HG03039 (cell line): ENCODE measurements around the gene UBAP1.
"Not testable (repeated sequence)": the region's sequence is repeated elsewhere in the genome, so short reads cannot be mapped to it uniquely, and the experiment has no call there.

ENCODE experiments used
- ATAC-seq: cut with Tn5 transposase; IDR thresholded peaks from one replicate; pipeline ENCODE4 v1.9.1; 2021; ENCODE audit warnings: mild to moderate bottlenecking, moderate library complexity; ENCODE audit not compliant: unreplicated experiment

UBAP1 gene

DNA sequence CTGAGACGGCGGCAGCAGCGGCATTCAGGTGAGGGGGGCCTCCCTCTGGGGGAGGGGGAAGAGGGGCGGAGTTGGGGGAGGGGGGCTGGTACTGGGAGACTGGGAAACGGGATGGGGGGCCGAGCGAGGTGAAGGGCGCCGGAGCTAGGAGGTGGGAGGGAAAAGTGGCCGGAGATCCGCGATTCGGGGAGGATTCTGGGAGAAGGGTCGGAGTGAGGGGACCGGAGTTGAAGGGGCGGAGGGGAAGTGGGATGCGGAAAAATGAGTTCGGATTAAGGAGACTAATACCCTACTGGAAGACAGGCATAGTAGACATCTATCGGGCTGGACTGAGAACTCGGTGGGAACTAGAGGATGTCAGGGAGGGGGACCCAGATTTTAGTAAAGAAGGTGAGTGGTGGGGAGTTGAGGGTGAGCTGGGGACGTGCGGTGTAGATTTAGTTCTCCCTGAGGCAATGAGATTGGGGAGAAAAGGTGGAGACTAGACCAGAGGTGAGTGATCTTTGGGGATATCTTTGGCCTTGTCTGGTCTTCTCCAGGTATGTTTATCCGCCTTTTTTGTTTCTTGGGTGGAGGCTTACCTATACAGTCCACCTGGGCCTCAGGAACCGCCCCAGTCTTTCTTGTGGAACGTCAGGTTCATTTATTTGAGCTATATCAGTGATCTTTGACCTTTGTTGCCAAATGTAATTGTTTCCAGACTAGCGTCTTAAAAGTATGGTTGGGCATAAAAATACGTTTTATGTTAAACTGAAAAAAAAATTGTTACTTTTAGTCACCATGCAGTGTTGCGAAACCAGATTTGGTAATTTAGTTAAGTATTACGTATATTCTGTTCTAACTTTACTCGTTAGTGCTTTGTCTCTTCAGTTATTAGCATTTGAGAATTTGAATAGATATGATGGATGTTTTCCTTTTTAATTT is 632 bp downstream of the UBAP1 start:
- ATAC-seq: no peak

DNA sequence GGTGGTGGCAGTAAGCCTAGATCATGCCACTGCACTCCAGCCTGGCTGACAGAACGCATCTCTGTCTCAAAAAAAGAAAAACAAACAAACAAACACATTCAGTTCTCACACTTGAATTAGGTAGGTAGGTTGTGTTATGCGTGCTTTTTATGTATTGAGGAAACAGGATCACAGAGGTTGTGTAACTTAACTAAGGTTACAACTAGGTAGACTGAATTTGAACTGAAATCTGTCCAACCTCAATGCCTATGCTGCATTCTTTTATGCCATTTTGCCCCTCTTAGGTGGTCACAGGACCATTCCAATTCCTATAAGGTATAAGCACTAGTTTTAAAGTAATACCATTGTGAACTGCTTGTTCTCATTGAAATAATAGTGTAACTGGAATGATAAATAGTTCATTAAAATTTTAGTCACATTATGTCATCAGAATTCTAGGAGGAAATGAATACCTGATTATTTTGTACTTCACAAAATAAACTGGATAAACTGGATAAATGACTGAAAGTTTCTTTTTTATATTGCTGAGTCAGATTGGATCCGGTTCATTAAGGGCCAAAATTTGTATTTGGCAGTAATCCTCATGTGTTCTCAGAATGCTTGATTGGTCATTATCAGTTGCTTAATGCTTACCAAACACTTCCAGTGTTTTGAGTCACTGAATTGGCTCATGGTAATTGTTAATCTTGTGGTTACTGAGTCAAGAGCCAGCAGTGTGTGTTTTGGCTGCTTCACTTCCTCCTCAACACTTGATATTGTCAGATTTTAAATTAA is 7.1 kb downstream of the UBAP1 start:
- ATAC-seq: no peak

DNA sequence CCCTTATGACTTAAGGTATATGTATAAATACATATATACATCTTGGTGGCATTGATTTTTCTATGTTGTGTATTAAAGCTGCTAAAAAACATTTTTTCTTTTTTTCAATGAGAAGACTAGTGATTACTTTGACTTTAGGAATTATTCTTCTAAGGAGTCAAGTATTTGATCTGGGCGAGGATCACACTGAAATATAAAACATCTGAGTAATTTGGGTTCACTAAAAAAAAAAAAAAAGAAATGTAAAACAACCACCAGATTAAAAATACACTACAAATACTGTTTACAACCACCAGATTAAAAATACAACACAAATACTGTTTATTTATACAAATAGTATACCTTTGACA is 9.0 kb downstream of the UBAP1 start:
- no peak for ATAC-seq

DNA sequence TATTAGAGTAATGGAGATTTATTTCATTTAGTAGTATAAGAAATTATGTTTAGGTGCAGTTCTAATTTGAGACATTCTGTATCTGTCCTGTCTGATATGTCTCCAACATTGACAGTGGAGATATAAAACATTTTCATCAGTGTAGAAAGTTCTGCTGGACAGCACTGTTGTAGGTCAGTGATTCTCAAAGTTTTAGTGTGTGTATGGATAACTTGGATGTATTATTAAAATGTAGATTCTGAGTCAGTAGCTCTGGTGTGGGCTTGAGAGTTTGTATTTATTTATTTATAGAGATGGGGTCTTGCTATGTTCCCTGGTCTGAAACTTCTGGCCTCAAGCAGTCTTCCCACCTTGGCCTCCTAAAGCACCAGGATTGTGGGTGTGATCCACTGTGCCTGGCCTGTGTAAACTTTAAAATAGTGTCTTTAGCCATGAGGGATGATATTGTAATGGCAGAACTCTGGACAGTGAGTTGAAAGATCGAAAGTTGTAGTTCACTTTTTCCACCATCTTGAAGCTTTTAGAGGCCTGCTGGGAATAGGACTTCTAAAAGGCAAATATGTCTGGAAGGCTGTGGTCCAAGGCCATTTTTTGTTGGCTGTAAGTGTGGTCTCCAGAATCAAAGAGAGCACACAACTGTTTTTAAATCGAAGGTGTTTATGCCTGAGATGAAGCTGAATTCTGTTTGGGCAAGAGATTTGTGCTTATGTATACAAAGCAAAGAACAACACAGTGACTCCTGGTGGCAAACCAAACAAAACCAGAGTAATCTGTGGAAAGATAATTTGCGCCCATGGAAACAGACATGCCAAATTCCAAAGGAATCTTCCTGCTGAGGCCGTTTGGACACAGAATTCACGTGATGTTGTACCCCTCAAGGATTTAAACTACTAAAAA is 12.4 kb downstream of the UBAP1 start:
- ATAC-seq: no peak

DNA sequence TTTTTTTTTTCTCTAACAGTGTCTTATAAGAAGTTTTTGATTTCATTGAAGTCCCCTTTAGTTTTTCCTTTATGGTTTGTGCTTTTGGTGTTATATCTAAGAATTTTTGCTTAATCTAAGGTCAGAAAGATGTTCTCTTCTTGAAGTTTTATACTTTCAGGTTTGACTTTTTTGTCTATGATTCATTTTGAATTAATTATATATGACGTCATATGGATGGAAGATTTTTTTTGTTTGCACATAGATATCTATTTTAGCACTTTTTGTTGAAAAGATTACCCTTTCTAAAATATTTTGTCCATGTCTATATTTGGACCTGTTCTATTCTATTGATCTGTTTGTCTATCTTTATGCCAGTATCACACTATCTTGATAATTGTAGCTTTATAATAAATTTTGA is 16.3 kb downstream of the UBAP1 start:
- no peak for ATAC-seq

DNA sequence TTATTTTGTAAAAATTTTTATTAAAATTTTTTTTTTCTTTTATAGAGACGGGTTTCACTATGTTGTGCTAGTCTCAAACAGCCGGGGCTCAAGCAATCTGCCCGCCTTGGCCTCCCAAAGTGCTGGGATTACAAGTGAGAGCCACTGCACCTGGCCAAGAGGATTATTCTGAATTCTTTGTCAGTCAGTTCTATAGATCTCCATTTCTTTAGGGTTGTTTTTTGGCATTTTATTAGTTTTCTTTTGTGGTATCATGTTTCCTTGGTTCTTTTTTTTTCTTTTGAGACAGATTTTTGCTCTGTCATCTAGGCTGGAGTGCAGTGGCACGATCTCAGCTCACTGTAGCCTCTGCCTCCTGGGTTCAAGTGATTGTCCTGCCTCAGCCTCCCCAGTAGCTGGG is 18.4 kb downstream of the UBAP1 start:
- not testable (repeated sequence) for ATAC-seq

DNA sequence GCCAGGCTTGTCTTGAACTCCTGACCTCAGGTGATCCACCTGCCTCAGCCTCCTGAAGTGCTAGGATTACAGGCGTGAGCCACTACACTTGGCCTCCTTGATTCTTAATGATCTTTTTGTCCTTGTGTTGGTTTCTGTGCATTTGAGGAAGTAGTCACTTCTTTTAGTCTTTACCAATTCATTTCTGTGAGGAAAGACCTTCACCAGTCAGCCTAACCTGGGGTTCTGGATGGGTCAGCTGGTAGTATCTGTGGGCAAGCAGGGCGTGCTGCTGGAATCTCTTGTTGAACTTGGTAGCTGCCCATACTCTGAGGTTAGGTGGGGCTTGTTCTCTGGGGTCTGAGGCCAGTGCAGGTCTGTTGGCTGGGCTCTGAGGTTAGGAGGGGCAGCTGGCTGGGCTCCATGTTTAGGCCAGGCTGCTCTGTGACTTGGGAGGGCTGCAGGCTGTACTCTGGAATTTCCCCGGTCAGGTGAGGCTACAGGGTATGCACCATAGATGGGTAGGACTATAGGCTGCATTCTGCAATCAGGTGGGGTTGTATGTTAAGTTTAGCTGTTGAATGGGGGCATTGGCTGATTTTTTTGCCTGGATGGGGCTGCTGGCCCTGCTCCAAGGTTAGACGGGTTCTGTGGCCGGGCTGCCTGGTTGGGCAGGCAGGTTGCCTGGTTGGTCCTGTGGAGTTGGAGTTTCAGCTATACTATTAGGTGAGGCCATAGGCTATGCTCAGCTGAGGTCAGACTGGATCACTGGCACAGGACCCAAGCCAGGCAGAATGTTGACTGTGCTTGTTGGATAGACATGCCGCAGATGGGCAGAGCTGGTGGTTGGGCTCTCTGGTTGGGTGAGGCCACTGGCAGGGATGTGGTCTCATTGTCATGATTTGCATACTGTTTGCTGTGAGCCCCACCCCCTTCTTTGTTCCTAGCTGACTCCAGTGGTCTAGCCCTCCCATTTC is 19.2 kb downstream of the UBAP1 start:
- no peak for ATAC-seq

DNA sequence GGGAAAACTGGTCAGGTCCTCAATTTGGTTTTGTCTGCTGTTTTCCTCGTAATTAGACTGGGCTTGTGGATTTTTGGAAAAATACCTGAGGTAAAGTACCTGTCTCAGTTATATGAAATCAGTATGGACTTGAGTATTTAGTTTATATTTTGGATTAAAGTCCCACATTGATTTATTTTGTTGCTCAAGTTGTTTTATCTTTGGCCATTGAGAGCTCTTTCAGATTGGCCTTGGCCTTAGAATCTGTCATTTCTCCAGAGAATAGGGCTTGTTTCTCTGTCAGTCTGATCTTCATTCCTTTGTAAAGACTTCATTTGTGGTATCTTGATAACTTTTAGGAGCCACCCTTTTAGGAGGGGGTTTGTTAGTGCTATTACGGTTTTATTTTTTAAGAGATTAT is 21.2 kb downstream of the UBAP1 start:
- ATAC-seq: no peak

DNA sequence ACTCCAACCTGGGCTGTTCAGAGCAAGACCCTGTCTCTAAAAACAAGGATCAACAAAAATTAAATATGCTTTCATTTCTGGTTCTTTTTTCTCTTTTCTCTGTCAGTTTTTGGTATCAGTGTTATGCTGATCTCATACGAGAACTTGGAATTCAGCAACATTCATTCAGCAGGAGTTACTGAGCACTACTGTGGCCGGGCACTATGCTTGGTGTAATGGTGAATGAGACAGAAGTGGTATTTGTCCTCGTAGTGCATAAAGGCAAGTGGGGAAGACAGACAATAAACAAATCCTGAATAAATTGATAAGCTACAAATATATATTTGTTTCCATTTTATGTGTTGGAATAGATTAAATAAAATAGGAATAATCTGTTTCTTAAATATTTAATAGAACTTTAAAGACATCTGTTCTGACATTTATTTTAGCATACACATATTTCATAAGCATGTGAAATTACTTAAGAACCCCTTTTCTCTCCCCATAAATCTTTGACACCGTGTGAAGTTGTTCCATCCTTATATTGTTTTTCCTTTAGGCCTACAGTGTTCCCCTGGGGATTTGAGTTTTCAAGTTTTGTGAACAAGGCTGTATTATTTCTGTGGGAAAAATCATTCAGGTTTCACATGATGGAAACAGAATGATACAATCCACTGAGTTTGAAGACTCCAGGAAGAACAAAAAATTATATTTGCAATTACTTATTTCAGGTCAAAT is 24.6 kb downstream of the UBAP1 start:
- no peak for ATAC-seq

DNA sequence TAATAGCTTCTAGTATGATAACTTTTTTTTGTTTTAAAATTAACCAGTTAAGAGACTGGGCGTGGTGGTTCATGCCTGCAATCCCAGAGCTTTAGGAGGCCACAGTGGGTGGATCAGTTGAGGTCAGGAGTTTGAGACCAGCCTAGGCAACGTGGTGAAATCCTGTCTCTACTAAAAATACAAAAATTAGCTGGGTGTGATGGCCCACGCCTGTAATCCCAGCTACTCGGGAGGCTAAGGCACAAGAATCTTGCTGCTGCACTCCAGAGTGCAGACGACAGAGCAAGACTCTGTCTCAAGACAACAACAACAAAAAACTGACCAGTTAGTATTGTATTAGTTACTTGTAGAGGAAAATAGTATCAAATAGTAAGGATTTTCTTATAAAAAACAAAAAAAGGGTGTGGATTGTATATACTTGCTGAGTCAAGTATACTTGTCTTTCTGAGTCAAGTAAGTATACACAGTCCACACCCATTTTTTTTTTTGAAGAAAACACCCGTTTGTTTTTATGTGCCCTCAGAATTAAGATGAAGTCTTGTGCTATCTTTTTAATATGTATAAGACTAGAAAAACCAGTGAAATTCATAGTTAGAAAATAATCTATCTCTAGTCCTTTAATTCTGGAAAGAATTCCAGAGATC is 25.3 kb downstream of the UBAP1 start:
- no peak for ATAC-seq

DNA sequence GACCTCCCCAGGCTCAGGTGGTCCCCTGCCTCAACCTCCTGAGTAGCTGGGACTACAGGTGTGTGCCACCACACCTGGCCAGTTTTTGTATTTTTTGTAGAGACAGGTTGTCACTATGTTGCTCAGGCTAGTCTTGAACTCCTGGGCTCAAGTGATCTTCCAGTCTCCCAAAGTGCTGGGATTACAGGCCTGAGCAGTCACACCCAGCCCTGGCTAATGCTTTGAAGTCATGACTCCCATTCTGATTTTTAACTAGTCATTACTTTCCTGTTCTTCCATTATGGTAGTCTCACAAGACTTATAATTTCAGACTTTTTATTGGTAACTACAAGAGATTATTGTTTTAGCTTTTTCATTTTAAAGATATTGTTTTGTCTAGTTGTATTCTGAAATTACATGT is 26.3 kb downstream of the UBAP1 start:
- ATAC-seq: no peak

DNA sequence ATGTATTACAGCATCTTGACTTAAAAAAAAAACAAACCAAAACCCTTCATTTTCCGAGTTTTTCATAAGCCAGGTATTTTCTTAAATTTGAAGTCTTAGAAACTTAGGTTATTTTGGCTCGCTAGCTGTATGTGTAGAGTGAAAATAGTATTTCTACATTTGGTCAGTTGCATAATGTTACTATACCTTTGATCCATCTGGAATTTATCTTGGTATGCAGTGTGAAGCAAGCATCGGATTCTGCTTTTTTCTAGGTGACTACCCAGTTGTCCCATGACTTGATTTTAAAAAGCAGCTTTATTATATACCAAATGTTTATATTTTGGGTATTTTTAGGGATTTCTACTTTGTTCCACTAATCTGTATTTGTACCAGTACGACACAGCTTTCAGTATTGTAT is 27.7 kb downstream of the UBAP1 start:
- no peak for ATAC-seq

DNA sequence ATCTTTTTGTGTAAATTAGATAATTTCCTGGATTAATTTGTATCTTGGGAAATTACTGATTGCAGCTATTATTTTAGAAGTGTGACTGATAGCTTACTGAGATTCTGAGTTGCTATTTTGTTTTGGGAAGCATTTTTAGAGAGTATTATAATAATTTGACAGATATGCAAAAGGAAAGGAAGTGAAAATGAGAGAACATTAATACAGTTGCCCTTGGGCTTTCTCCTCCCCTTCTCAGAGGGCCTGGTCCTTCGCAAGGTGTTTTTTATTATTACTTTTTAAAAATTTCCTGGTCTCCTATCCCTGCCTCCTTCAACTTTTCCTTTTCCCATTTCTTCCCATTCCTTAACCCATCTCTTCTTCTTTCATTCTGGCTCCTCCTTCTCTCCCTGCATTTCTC is 32.6 kb downstream of the UBAP1 start:
- ATAC-seq: no peak

DNA sequence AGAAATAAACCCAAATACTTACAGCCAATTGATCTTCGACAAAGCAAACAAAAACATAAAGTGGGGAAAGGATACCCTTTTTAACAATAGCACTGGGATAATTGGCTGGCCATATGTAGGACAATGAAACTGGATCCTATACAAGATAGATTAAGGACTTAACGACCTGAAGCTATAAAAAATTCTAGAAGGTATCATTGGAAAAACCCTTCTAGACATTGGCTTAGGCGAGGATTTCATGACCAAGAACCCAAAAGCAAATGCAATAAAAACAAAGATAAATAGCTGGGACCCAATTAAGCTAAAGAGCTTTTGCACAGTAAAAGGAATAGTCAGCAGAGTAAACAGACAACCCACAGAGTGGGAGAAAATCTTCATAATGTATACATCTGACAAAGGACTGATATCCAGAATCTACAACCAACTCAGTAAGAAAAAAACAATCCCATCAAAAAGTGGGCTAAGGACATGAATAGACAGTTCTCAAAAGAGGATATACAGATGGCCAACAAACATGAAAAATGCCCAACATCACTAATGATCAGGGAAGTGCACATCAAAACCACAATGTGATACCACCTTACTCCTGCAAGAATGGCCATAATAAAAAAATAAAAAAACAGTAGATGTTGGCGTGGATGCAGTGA is 35.6 kb downstream of the UBAP1 start:
- not testable (repeated sequence) for ATAC-seq

DNA sequence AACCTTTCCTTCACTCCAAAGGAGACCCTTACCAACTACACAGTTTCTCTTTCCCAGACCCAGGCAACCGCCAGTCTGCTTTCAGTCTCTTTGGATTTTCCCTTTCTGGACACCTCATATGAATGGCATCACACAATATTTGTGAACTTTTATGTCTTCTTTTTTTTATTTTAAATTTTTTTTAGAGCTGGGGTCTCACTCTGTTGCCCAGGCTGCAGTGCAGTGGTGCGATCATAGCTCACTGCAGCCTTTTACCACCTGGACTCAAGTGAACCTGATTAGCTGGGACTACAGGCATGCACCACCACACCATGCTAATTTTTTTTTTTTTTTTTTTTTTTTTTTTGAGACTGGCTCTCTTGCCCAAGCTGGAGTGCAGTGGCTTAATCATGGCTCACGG is 37.5 kb downstream of the UBAP1 start:
- no peak for ATAC-seq

DNA sequence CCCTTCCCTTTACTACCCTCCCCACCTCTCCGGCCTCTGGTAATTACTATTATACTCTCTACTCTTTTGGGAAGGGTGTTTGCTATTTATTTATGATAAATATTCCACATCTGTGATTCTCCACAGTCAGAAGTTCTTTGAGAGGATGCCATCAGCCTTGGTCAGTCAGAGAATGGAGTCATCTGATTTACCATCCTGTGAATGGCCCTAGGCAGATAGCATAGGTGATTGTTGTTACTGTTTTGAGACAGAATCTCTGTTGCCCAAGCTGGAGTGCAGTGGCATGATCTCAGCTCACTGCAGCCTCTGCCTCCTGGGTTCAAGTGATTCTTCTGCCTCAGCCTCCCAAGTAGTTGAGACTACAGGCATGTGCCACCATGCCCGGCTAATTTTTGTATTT is 38.2 kb downstream of the UBAP1 start:
- not testable (repeated sequence) for ATAC-seq

DNA sequence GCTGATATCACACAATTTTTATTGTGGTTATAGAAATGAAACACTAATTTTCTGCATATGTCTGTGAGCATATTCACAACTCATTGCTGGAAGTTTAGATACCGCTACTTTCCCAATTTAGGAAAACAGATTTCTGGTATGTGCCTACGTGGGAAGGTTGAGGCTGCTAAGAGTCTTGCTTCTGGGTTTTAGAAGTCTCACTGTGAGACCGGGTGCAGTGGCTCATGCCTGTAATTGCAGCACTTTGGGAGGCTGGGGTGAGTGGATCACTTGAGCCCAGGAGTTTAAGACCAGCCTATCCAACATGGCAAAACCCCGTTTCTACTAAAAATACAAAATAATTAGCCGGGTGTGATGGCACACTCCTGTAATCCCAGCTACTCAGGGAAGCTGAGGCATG is 39.6 kb downstream of the UBAP1 start:
- no peak for ATAC-seq

DNA sequence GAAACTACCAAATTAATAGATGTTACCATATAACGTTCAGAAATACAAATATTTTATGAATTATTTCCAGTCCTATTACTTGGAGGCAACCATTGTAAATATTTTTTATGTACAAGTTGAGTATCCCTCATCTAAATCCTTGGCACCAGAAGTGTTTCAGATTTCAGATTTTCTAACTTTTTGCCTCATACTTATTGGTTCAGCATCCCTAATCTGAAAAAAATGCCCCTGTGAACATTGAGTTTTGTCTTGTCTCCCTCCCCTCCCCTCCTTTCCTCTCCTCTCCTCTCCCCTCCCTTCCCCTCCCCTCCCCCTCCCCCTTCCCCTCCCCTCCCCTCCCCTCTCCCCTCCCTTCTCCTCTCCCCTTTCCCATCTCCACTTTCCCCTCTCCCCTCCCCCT is 40.6 kb downstream of the UBAP1 start:
- no peak for ATAC-seq

DNA sequence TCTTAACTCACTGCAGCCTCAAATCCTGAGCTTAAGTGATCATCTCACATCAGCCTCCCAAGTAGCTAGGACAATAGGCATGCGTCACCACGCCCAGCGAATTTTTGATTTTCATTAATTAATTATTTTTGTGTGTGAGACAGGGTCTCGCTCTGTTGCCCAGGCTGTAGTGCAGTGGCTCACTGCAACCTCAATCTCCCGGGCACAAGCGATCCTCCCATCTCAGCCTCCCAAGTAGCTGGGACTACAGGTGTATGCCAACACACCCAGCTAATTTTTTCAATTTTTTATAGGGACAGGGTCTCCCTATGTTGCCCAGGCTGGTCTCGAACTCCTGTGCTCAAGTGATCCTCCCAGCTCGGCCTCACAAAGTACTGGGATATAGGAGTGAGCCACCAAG is 41.4 kb downstream of the UBAP1 start:
- no peak for ATAC-seq
